Stimulated activated CD8-positive, alpha-beta memory T cell treated with anti-CD3 and anti-CD28 coated beads, Interleukin-12 subunit alpha, Interleukin-12 subunit beta, amount 100 ng/mL, for 4 hours (primary cell): ENCODE results near the gene SDSL.

ENCODE experiments used
- DNase-seq: peaks from one replicate; pipeline ENCODE4 v3.0.0-alpha.2; 2020; ENCODE audit warnings: low read depth

SDSL gene, protein sequence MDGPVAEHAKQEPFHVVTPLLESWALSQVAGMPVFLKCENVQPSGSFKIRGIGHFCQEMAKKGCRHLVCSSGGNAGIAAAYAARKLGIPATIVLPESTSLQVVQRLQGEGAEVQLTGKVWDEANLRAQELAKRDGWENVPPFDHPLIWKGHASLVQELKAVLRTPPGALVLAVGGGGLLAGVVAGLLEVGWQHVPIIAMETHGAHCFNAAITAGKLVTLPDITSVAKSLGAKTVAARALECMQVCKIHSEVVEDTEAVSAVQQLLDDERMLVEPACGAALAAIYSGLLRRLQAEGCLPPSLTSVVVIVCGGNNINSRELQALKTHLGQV

DNA sequence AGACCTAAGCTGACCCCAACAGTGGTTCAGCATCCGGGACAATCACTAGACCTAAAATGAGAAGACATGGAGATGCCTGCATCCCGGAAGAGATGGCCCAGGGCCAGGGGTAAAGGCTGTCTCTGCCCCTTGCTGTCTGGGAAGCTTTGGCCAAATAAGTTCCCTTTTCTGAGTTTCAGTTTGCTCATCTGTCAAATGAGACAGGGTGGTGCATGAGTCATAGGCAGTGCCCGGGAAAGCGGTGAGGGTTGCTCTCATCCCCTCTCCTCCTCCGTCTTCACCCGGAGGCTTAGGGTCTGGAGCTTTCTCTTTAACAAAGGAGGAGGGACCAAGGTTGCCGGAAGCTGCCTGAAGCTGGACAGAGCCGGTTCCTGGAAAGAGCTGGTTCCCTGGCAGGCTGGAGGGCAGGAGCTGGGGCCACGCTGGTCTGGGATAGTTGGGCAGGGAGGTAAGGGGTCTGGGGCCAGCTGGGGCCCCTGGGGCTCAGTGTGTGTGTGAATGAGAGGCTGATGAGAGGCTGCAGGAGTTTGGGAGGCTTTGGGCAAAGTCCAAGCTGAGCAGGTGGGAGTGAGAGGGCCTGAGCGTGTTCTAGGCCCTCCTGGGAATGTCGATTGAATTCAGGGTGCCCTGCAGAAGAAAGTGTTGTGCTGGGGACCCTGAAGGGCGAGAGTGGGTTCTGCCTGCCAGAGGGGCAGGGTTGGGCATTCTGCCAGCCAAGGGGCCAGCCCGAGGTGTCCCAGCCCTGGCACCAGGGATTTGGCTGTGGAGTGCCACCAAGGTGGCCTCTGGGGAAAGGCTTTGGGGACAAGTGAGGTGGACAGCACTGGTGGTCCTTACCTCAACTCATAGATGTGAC lies at the start of gene SDSL:
TSS of gene SDSL (plus strand) at position 351 of the 856 bp plus-strand sequence. CDS start 5,603 bp downstream, outside the sequence.
- DNase-seq, result no peak

DNA sequence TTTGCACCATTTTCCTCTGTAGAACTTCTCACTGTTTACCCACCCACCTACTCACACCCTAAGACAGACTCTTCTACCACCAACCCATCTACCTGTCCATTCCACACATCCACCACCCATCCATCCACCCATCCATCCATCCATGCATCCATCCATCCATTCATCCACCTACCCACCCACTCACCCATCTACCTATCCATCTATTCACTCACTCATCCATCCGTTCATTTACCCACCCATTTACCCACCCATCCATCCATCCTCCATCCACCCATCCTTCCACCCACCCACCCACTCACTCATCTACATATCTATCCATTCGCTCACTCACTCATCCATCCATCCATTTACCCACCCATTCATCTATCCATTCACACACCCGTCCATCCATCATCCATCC lies 48.7 kb upstream of the SDSL start:
- no peak for DNase-seq

DNA sequence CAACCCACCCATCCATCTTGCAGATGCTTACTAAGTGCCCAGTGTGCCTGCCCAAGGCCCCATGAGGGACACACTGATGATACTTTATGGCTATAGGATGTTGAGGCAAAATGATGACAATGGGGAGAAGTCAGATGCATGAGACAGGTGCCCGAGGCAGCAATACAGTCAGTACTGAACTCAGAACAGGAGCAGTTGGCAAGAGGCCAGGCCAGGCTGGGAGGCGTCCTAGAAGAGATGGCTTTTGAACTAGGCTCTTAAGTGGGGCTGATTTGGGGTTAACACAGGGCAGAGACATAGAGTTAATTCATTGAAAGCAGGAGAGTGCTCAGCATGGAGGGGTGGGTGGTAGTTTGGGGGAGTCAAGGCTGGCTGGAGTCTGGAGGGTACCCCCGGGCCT lies 48.2 kb upstream of the SDSL start:
- no peak for DNase-seq

DNA sequence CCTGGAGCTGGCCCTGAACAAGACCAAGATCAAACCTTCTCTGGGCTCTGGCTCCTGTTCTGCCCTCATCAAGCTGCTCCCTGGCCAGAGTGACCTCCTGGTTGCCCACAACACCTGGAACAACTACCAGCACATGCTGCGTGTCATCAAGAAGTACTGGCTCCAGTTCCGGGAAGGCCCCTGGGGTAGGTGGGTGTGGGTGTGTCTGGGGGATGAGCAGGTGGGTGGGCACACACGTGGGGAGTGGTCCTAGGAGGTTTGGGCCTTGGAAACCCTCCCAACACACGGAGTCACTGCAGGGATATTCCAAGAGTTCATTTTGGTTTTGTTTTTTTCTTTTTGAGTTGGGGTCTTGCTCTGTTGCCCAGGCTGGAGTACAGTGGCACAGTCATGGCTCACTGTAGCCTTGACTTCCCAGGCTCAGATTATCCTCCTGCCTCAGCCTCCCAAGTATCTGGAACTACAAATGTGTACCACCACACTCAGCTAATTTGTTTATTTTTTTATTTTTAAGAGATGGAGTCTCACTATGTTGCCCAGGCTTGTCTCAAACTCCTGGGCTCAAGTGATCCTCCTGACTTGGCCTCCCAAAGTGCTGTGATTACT lies 47.3 kb upstream of the SDSL start:
- no peak for DNase-seq

DNA sequence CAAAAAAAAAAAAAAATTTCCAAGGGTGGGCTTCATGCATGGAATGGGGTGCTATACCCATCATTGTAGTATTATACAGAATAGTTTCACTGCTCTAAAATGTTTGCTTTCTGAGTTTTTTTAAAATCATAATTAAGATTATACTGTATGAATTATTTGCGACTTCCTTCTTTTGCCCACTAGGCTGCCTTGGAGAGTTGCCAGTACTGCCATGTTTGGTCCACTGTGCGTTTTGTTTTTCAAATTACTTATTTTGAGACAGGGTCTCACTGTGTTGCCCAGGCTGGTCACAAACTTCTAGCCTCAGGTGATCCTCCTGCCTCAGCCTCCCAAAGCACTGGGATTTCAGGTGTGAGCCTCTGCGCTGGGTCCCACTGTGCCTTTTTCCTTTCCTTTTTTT lies 43.9 kb upstream of the SDSL start:
- DNase-seq, result no peak

DNA sequence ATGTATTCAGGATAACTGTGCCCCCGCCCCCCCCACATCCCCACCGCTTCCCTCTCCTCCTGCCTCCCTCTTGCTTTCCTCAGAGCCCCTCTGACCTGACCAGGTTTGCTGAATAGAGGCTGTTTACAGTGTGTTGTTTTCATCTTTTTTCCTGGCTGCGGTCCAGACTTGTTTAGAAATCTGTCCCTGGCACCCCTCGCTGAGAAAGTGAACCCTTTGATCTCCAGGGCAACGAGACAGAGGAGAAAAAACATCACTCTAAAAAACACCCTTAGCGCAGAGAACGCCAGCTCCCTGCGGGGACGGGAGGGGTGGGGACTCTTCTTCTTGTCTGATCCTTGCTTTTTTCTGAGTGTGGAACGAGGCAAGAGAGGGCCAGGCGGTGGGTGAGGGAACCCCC lies 41.0 kb upstream of the SDSL start:
- DNase-seq, result no peak

DNA sequence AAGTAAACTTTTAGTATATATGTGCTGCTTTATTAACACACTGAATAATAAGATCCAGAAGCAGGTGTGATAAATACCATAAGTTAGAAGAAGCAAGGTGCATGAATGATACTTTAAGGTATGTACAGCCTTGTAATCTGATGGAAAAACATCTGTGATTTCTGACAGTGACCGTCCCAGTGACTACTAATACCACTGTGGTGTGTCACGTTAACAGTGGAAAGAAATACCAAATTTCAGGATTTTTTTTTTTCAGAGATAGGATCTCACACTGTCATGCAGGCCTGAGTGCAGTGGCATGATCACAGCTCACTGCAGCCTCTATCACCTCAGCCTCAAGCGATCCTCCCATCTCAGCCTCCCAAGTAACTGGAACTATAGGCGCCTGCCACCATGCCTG lies 40.0 kb upstream of the SDSL start:
- DNase-seq, result no peak

DNA sequence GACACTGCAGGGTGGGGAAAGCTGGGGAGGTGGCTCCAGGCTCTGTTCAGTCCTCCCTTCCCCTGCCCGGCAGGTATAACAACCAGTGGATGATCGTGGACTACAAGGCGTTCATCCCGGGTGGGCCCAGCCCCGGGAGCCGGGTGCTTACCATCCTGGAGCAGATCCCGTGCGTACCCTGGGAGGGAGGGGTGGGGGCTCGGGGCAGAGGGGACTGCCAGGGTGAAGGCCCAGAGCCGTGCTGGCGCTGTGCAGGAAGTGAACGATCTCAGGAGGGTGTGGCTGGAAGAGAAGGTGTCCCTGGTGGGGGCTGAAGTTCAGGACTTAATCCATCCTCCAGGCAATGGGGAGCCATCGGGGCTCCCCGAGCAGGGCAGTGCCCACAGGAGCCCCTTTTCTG lies 37.4 kb upstream of the SDSL start:
- DNase-seq, result no peak

DNA sequence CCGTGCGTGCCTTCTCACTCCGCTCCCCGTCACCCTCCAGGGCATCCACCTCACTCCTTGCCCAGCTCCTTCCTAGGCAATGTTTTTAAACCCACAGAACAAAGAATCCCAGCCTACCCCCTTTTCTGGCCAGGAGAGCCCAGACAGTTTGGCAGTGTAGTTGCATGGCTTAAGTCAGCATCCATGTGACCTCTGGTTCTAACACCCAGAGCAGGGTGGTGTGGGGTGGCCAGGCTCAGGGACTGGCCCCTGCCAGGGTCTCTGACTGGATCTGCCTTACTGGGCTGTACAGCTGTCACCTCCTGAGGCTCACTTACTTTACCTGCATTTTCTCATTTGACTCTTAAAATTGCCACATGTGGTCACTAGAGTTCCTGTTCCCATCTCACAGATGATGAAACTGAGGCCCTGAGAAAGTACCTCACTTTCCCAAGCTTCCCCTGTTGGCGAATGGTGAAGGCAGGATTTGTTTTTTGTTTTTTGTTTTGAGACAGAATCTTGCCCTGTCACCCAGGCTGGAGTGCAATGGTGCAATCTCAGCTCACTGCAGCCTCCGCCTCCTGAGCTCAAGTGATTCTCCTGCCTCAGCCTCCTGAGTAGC lies 36.8 kb upstream of the SDSL start:
- no peak for DNase-seq

DNA sequence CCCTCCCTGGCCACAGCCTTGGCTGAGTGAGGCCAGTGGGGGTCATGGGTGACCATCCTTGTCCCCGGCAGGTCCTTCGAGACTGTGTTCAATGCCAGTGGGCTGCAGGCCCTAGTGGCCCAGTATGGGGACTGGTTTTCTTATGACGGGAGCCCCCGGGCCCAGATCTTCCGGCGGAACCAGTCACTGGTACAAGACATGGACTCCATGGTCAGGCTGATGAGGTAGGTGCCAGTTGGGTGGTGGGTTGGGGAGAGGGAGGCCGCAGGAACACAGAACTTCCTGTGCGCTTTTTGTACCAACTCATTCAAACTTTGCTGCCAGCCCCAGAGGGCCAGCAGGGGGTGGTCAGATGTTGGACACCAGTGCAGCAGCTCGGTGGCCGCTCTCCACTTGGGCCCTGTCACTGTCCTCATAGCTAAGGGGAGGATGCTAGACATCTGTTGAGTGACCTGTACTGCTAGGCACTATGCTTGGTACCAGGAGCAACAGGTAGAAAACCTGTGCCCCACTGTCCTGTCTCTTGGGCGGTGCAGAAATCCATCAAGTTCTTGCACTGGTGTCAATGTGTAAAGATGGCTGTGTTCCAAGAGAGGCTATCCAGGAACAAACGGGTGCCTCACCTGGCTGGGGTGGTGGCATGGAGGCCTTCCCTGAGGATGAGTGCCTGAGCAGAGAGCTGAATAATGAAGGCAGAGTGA lies 35.2 kb upstream of the SDSL start:
- DNase-seq, result no peak

DNA sequence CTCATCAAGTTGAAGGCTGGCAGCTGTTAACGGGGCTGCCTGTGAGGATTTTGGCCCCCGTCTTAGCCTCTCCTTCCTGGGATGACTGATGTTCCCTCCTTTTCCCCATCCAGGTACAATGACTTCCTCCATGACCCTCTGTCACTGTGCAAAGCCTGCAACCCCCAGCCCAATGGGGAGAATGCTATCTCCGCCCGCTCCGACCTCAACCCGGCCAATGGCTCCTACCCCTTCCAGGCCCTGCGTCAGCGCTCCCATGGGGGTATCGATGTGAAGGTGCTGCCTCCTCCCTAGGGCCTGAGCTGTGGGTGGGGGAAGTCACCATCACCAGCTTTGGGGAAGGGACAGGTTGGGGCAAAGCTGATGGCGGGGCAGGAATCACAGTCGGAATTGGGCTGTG lies 34.5 kb upstream of the SDSL start:
- DNase-seq, result no peak

DNA sequence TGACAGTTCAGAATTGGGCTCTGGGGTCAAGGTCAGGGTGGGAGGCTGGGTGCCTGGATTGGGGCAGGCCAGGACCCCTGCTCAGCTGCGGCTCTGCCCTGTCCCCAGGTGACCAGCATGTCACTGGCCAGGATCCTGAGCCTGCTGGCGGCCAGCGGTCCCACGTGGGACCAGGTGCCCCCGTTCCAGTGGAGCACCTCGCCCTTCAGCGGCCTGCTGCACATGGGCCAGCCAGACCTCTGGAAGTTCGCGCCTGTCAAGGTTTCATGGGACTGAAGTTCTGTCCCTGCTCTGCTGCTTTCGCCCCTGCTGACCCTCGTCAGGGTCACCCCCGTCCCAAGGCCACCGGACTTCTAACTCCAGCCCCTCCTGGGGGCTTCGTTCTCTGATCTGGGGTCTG lies 33.8 kb upstream of the SDSL start:
- DNase-seq, result no peak

DNA sequence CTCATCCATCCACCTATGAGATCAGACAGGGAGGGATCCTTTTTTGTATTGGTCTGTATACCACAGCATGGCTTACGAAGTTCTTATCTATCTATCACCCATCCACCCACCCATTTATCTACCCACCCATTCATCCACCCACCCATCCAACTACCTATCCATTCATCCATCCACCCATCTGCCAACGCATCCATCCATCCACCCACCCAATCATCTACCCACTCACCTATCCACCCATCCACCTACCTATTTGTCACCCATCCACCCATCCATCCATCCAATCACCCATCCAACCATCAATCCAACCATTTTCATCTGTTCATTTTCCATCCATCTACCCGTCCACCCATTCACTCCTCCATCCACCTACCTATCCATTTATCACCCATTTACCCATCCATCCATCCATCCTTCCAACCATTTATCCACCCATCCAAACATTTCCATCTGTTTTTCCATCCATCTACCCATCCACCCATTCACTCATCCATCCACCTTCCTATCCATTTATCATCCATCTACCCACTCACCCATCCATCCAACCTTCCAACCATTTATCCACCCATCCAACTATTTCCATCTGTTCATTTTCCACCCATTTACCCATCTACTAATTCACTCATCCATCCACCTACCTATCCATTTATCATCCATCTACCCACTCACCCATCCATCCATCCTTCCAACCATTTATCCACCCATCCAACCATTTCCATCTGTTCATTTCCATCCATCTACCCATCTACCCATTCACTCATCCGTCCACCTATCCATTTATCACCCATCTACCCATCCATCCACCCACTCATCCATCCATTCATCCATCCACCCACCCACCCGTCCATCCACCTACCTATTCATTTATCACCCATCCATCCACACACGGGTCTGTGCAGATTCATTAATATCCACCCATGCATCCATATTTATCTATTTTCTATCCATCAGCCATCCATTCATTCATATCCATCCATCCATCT lies 31.8 kb upstream of the SDSL start:
- DNase-seq, result no peak

DNA sequence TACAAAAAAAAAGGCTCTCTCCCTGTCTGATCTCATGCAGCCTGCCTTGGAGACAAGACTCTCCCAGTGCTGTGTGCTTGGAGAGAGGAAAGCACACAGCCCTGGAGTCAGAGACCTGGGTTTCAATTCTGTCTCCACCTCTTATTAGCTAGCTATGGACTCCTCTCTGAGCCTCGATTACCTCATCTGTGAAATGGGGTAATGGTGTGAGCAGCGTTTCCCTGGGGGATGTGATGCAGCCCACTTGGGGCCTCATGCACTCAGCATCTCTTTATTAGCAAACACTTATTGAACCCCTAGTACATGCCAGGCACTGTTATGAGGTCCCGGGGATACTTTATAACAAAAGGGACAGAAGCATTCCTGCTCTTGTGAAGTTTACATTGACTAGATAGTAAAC lies 31.0 kb upstream of the SDSL start:
- DNase-seq, result no peak

DNA sequence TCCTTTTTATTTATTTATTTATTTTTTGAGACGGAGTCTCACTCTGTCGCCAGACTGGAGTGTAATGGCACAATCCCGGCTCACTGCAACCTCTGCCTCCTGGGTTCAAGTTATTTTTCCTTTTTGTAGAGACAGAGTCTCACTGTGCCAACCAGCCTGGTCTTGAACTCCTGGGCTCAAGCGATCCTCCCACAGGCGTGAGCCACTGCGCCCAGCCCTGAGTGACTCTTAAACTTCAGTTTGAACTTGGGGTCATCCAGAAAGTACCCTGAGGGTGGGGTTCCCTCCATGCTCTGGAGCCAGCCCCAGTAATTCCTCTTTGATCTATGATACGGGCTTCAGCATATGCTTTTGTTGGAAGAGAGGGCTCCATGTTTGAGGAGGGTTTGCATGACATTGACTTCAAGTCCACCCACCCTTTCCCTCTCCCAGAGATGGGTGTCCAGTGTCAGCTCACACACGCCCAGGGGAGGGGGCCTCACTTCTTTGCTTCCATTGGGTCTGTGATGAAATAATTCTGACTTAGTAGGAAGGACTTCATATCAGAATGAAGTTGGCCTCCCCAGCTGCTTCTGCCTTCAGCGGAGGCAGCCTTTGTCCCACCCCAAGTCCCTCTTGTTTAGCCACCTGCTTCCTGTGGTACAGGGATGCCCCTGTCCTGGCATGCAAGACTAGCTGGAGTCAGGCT lies 30.4 kb upstream of the SDSL start:
- DNase-seq, result no peak

DNA sequence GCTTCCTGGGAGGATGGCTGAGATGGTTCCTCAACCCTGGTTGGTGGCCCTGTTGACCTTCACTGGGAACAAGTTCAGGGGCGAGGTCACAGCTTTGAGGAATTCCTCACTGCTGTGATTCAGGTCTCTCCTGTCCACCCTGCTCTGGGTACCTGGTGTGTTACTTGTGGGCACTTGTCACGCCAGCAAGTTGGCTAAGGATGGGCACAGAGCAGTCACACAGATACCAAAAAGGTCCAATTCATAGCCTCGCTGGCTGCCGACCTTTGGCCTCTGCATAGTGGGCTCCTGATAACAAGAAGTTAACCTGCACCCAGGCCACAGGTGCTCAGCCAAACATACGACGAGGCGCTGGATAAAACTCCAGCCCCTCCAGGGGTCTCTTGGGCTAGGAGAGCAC lies 29.7 kb upstream of the SDSL start:
- DNase-seq, result no peak

DNA sequence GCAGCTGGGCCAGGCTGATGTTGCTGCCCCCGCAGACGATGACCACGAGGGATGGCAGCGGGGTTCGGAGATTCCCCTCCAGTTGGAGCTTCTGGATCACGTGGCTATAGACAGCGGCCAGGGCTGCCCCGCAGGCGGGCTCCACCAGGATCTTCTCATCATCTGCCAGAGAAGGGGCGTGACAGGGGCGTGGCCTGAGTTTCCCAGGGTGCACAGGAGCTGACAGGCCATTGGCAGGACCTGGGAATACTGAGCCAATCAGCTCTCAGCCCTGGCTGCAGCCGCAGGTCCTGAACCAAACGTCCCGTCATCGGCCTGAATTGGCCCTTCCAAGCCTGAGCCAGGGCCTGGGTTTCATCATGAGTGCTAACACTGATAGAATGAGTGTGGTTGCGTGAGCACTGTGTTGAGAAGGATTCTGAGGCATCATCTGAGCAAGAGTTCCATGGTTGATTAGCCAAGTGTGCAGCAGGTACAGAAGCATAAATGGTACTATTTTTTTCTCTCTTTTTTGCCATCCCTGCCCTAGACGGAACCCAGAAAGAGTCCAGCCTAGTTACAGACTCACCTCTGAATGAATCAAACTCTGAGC lies 29.1 kb upstream of the SDSL start:
- DNase-seq, result no peak

DNA sequence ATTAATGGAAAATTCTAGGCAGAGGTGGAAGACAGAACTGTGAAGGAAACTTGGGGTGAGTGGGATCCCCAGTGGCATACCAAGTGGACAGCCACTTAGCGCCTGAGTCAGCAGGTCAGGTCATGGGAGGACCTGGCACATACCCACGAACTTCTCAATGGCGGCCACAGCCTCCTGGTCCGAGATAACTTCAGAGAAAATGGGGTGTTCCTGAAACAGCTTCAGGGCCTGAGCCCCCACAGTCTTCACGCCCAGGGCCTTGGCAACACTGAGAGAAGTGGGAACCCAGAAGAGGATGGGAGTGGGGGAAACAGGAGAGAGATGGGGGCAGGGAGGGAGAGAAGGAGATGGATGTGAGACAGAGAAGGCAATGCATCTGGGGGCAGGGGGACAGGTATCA lies 28.4 kb upstream of the SDSL start:
- no peak for DNase-seq

DNA sequence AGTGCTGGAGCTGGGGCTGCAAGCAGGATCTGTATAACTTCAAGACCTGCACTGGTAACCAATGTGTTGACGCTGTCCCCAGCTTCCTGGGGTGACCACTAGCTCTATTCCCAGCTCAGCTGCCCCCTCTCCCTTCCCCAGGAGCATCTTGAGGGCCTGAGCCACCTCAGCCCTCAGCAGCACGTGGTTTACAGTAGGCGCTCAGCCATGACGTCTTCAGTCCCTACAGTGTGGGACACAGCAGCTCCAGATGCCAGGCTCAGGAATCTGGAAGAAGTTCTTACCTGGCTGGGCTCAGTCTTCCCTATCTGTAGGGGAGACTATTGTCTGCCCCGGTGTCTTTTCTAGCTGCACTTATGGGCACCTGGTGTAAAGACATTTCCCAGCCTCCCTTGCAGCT lies 27.1 kb upstream of the SDSL start:
- no peak for DNase-seq

DNA sequence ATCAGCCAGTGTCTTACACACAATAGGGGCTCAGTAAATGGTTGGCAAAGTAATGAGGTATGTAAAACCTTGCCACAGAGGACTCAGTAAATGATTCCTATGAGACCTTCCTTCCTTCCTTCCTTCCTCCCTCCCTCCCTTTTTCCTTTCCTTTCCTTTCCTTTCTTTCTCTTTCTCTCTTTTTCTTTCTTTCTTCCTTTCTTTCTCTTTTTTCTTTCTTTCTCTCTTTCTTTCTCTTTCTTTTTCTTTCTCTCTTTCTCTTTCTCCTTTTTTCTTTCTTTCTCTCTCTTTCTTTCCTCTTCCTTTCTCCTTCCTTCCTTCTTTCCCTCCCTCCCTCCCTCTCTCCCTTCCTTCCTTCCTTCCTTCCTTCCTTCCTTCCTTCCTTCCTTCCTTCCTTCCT lies 26.0 kb upstream of the SDSL start:
- DNase-seq, result no peak
